ENCODE data around the gene PCBP4. TPM values are rescaled to one million over a fixed set of nuclear protein-coding genes. Genes with fewer than 3 reads are reported as not detected.

Gene PCBP4
- total and polyA plus RNA-seq, 8 donors, result 12.5 to 122 (median 30.0) TPM

GRCh38 chr3:51984269-51984647 lies 17.0 kb upstream of the PCBP4 start:
- no peak for TF ChIP-seq POLR2AphosphoS5 (IDR thresholded peaks at IDR 0.05)
- no peak for TF ChIP-seq POLR2A (IDR thresholded peaks at IDR 0.05)
- TF ChIP-seq CTCF (IDR thresholded peaks at IDR 0.05), result no peak
- TF ChIP-seq EP300 (IDR thresholded peaks at IDR 0.05), result no peak
- peaks cover 24 to 60% (median 36%) of the 10 kb centered on the region in 4 donors for H3K4me1 ChIP-seq
- peaks cover 0 to 9% (median 2%) of the 10 kb centered on the region in 4 donors for H3K36me3 ChIP-seq

GRCh38 chr3:51983578-51984268 lies 16.5 kb upstream of the PCBP4 start:
- 60 to 72% (median 66%) methylated on average over 17 to 22 of the region's 22 CpGs for WGBS, 5 donors
- Histone ChIP-seq H3K27ac (peak overlapping the region; percentile 93 to 99 (median 98)), H3K4me1 (peaks cover 24 to 59% (median 36%) of the 10 kb centered on the region in 4 donors), H3K9me3 (no peaks in the 10 kb centered on the region), H3K27me3 (no peaks in the 10 kb centered on the region), H3K4me3 (peak overlapping the region; percentile 58 to 64 (median 63)), H3K36me3 (peaks cover 0 to 9% (median 2%) of the 10 kb centered on the region in 4 donors)
- DNase-seq, result no peak
- TF ChIP-seq EP300 (IDR thresholded peaks at IDR 0.05) (no peak), POLR2A (IDR thresholded peaks at IDR 0.05) (peak in 1 of 4 donors; percentile 3), POLR2AphosphoS5 (IDR thresholded peaks at IDR 0.05) (no peak)
- intact Hi-C loops (cut with DNase I; ENCODE audit: low total_unique reads), result no loop called here

More at GRCh38 chr3:51984269-51984647, 17.0 kb upstream of the PCBP4 start:
- no peaks in the 10 kb centered on the region for H3K9me3 ChIP-seq
- DNase-seq, result no peak
- intact Hi-C loops (cut with DNase I; ENCODE audit: low total_unique reads), result no loop called here
- peak overlapping the region in 1 of 4 donors; percentile 64 for H3K4me3 ChIP-seq
- no peaks in the 10 kb centered on the region for H3K27me3 ChIP-seq
- peak overlapping the region; percentile 93 to 99 (median 98) for H3K27ac ChIP-seq

- WGBS, 5 donors, result 0 to 1% (median 1%) methylated on average over 38 to 68 of the region's 68 CpGs
- peak within 1 kb of the TSS; percentile 93 to 99 (median 98) for H3K27ac ChIP-seq
- H3K9me3 ChIP-seq, result no peaks in the 10 kb centered on the region
- peaks cover 24 to 59% (median 36%) of the 10 kb centered on the region in 4 donors for H3K4me1 ChIP-seq
- no peaks in the 10 kb centered on the region for H3K27me3 ChIP-seq
- peak; percentile 92 to 97 for DNase-seq
- intact Hi-C loops (cut with DNase I; ENCODE audit: low total_unique reads), result no loop called here
- TF ChIP-seq POLR2AphosphoS5 (IDR thresholded peaks at IDR 0.05), result peak; percentile 72 to 94 (median 80)
- TF ChIP-seq CTCF (IDR thresholded peaks at IDR 0.05), result no peak
- peak in 1 of 4 donors; percentile 15 for TF ChIP-seq POLR2A (IDR thresholded peaks at IDR 0.05)
- TF ChIP-seq EP300 (IDR thresholded peaks at IDR 0.05), result no peak
- H3K4me3 ChIP-seq, result peak within 1 kb of the TSS; percentile 58 to 64 (median 63)
- peaks cover 0 to 9% (median 2%) of the 10 kb centered on the region in 4 donors for H3K36me3 ChIP-seq
Measured at GRCh38 chr3:51982838-51983577, 15.8 kb upstream of the PCBP4 start, which contains the start of gene ACY1. TSS of gene ACY1 (plus strand) at chr3:51983535. CDS start at chr3:51984065, 530 bp downstream.

- intact Hi-C loops (cut with DNase I; ENCODE audit: low total_unique reads), result no loop called here
- H3K4me3 ChIP-seq, result peak overlapping the region; percentile 58 to 64 (median 63)
- WGBS, 5 donors, result 2 to 7% (median 4%) methylated on average over 4 of the region's 4 CpGs
- H3K4me1 ChIP-seq, result peaks cover 24 to 59% (median 36%) of the 10 kb centered on the region in 4 donors
- no peaks in the 10 kb centered on the region for H3K9me3 ChIP-seq
- H3K36me3 ChIP-seq, result peaks cover 0 to 9% (median 2%) of the 10 kb centered on the region in 4 donors
- DNase-seq, result peak; percentile 66 to 91
- H3K27me3 ChIP-seq, result no peaks in the 10 kb centered on the region
- TF ChIP-seq CTCF (IDR thresholded peaks at IDR 0.05), result peak in 5 of 7 experiments; percentile 24 to 68 (median 39)
- no peak for TF ChIP-seq POLR2A (IDR thresholded peaks at IDR 0.05)
- peak in 1 of 3 donors; percentile 5 for TF ChIP-seq POLR2AphosphoS5 (IDR thresholded peaks at IDR 0.05)
- TF ChIP-seq EP300 (IDR thresholded peaks at IDR 0.05), result no peak
- H3K27ac ChIP-seq, result peak overlapping the region; percentile 93 to 99 (median 98)
Measured at GRCh38 chr3:51982352-51982837, 15.1 kb upstream of the PCBP4 start.
